ENCODE results near the gene RAPSN. TPM values are rescaled to one million over a fixed set of nuclear protein-coding genes. Genes with fewer than 3 reads are reported as not detected.

Gene RAPSN
- total and polyA plus RNA-seq, 2 donors (not counting 1 experiment from before 2014, with no cell fraction given) = 0.25 to 1.0 TPM

DNA sequence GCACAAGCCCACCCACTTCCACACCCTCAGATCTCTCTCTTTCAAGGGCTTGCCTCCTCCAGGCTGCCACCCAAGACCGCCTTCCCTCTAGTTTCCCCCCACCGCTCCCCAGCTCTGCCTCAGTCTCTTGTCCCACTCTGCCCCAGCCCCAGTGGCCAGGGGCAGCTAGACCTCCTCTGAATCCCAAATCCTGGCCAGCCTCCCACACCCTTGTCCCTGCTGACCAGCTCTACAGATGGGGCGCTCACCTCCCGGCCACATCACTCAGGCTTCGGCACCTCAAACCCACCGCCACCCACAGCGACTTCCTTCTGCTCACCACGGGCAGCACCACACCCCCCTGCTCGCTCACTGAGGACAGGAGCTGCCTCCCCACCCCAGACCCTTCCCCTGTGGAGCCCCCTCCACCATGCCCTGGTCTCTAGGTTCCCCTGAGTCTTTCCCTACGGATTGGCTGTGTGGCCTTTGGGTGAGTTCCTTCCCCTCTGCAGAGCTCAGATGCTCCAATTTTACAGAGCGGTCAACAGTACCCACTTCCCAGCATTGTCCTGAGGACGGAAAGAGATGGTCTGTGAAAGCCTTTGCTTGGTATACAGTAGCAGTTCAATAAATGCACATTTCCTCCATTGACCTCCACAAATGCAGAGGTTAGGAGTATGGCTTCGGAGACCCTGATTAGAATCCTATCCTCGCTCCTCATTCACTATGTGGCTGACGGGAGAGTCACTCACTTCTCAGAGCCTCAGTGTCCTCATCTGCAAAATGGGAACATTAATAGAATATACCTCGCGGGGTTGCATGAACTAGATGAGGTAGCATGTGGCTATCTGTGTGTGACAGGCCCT is 59.1 kb downstream of the RAPSN start:
- no peak for TF ChIP-seq EZH2 (IDR thresholded peaks at IDR 0.05; ENCODE audit: borderline replicate concordance, insufficient read depth, low read depth, low read length, poor library complexity, severe bottlenecking)
- TF ChIP-seq, protein P1, sequence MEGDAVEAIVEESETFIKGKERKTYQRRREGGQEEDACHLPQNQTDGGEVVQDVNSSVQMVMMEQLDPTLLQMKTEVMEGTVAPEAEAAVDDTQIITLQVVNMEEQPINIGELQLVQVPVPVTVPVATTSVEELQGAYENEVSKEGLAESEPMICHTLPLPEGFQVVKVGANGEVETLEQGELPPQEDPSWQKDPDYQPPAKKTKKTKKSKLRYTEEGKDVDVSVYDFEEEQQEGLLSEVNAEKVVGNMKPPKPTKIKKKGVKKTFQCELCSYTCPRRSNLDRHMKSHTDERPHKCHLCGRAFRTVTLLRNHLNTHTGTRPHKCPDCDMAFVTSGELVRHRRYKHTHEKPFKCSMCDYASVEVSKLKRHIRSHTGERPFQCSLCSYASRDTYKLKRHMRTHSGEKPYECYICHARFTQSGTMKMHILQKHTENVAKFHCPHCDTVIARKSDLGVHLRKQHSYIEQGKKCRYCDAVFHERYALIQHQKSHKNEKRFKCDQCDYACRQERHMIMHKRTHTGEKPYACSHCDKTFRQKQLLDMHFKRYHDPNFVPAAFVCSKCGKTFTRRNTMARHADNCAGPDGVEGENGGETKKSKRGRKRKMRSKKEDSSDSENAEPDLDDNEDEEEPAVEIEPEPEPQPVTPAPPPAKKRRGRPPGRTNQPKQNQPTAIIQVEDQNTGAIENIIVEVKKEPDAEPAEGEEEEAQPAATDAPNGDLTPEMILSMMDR (IDR thresholded peaks at IDR 0.05) = no peak
- H3K27ac Mint-ChIP-seq = peak overlapping the region; percentile 56
- H3K4me1 Mint-ChIP-seq = peaks cover 43% of the 10 kb centered on the region
- Histone ChIP-seq H3K27me3 (replicated peaks in 1 of 4; ENCODE audit: control extremely low read depth in 1 of 4, control insufficient read depth in 3 of 4, insufficient read depth in 4 of 4, low read length in 3 of 4) (no peaks in the 10 kb centered on the region), H3K4me2 (replicated peaks; ENCODE audit: low read depth, low read length, poor library complexity, severe bottlenecking) (peak overlapping the region; percentile 27), H3K36me3 (replicated peaks in 1 of 2; ENCODE audit: control extremely low read depth in 1 of 2, control insufficient read depth in 1 of 2, extremely low read depth in 1 of 2, insufficient read depth in 2 of 2, low read length in 1 of 2) (no peaks in the 10 kb centered on the region), H3K9ac (ENCODE audit: low read length) (no peak overlapping the region), H3K79me2 (ENCODE audit: control insufficient read depth, insufficient read depth, low read length) (peaks cover 25% of the 10 kb centered on the region), H3K27ac (ENCODE audit: low read length in 2 of 2) (no peak overlapping the region), H2AFZ (ENCODE audit: insufficient read depth, low read depth, low read length, poor library complexity, severe bottlenecking) (no peak overlapping the region), H3K4me1 (ENCODE audit: control insufficient read depth in 2 of 2, insufficient read depth in 2 of 2, low read length in 2 of 2) (peaks cover 29 to 50% of the 10 kb centered on the region in 2 donors), H3K4me3 (ENCODE audit: control extremely low read depth in 1 of 5, extremely low read depth in 1 of 5, insufficient read depth in 1 of 5, low read depth in 2 of 5, low read length in 4 of 5) (no peak overlapping the region), H3K9me3 (ENCODE audit: control extremely low read depth in 1 of 3, control insufficient read depth in 2 of 3, insufficient read depth in 1 of 3, low read length in 2 of 3) (no peaks in the 10 kb centered on the region), H4K20me1 (ENCODE audit: control insufficient read depth, insufficient read depth, low read length, poor library complexity, severe bottlenecking) (no peaks in the 10 kb centered on the region)
- 47% methylated on average over 12 of the region's 17 CpGs for WGBS (ENCODE audit: insufficient coverage)
- ChIA-PET POLR2A (interaction anchor here (0.8 to 2.2 kb wide), 2 partner anchors 9 to 11 kb away, joined by 3 to 7 read pairs; partner anchors contain the start of gene SPI1), CTCF (interaction anchor here (0.6 to 5.7 kb wide), 8 partner anchors 10 to 583 kb away, joined by 3 to 72 read pairs (median 6); partner anchors contain the start of gene SPI1)
- H3K27me3 Mint-ChIP-seq = no peaks in the 10 kb centered on the region
- H3K9me3 Mint-ChIP-seq (ENCODE audit: insufficient read depth) = no peaks in the 10 kb centered on the region
- ATAC-seq (ENCODE audit: low read depth) (no peak), DNase-seq (no peak)
- intact Hi-C loops (cut with micrococcal nuclease) = no loop called here
- H3K4me3 Mint-ChIP-seq = no peak overlapping the region
